IMR-90 (cell line): Measurements from ENCODE around the gene UBE2D4. TPM values are rescaled to one million over a fixed set of nuclear protein-coding genes. Genes with fewer than 3 reads are reported as not detected.

Experiments
- ATAC-seq: fragments of 200-7000 bp; cut with Tn5 transposase; 2 replicates; pipeline ENCODE4 v1.9.1; 2020; ENCODE audit warnings: low read depth, mild to moderate bottlenecking, moderate library complexity
- BruUV-seq: library from RNA; stranded (reverse); fragments of 400-500 nt; replicated peaks from 2 replicates; lab custom pipeline; 2021; lab: Mats Ljungman, UMichigan
- CTCF ChIA-PET: fragments of 300-600 bp; formaldehyde crosslinking; extraction: SDS; loops from one replicate; lab custom pipeline; 2021; ENCODE audit warnings: antibody characterized with exemption; lab: Yijun Ruan, JAX
- POLR2A ChIA-PET: fragments of 300-600 bp; sonication (Branson Sonifier 250); formaldehyde crosslinking; loops from one replicate; lab custom pipeline; 2022; ENCODE audit warnings: antibody characterized with exemption; ENCODE audit not compliant: unreplicated experiment; lab: Charles Lee
- DNase-seq: peaks from one replicate; pipeline ENCODE4 v3.0.0; 2013
- H2AFZ ChIP-seq: replicated peaks from 2 replicates; pipeline ENCODE3; 2013; ENCODE audit warnings: low read length, mild to moderate bottlenecking; ENCODE audit not compliant: poor library complexity
- H2AK5ac ChIP-seq: 2 replicates; pipeline ENCODE4 v1.6.1; 2013; ENCODE audit warnings: low read depth, low read length, inconsistent platforms
- H2AK9ac ChIP-seq: replicated peaks from 2 replicates; pipeline ENCODE3; 2013; ENCODE audit warnings: mild to moderate bottlenecking, low read depth, low read length, moderate library complexity; ENCODE audit not compliant: poor library complexity
- H2BK120ac ChIP-seq: 2 replicates; pipeline ENCODE4 v1.6.1; 2013; ENCODE audit warnings: low read depth, low read length, inconsistent platforms
- H2BK15ac ChIP-seq: 3 replicates; pipeline ENCODE4 v1.6.1; 2013; ENCODE audit warnings: low read depth, low read length, inconsistent platforms
- H2BK20ac ChIP-seq: 2 replicates; pipeline ENCODE4 v1.6.1; 2013; ENCODE audit warnings: low read depth, mild to moderate bottlenecking, inconsistent platforms, low read length, moderate library complexity
- H2BK5ac ChIP-seq: 2 replicates; pipeline ENCODE4 v1.6.1; 2013; ENCODE audit warnings: mild to moderate bottlenecking, low read depth, low read length, inconsistent platforms; ENCODE audit not compliant: poor library complexity, severe bottlenecking
- H3K14ac ChIP-seq: replicated peaks from 2 replicates; pipeline ENCODE4 v1.6.1; 2013; ENCODE audit warnings: low read depth, low read length, inconsistent platforms
- H3K18ac ChIP-seq: 2 replicates; pipeline ENCODE4 v1.6.1; 2013; ENCODE audit warnings: low read depth, low read length, control low read depth
- H3K23ac ChIP-seq: 2 replicates; pipeline ENCODE4 v1.6.1; 2013; ENCODE audit warnings: low read depth, low read length, inconsistent platforms
- H3K27ac ChIP-seq: 2 replicates; pipeline ENCODE4 v1.5.1; 2013; ENCODE audit warnings: mild to moderate bottlenecking, control low read depth, low read length; ENCODE audit not compliant: insufficient read depth
- H3K27me3 ChIP-seq: 2 replicates; pipeline ENCODE4 v1.6.1; 2013; ENCODE audit warnings: low read length; ENCODE audit not compliant: control insufficient read depth, insufficient read depth
- H3K36me3 ChIP-seq: 2 replicates; pipeline ENCODE4 v1.6.1; 2013; ENCODE audit warnings: low read length, mixed read lengths; ENCODE audit not compliant: control insufficient read depth, insufficient read depth
- H3K4ac ChIP-seq: 2 replicates; pipeline ENCODE4 v1.6.1; 2013; ENCODE audit warnings: low read depth, low read length, inconsistent platforms
- H3K4me1 ChIP-seq: 2 replicates; pipeline ENCODE4 v1.6.1; 2013; ENCODE audit warnings: low read length, mixed read lengths; ENCODE audit not compliant: control insufficient read depth, insufficient read depth
- H3K4me2 ChIP-seq: 2 replicates; pipeline ENCODE4 v1.6.1; 2013; ENCODE audit warnings: low read depth, mild to moderate bottlenecking, control low read depth, low read length, moderate library complexity
- H3K4me3 ChIP-seq: 2 replicates; pipeline ENCODE4 v1.5.1; 2013; ENCODE audit warnings: low read depth, mild to moderate bottlenecking, control low read depth, low read length, moderate library complexity; ENCODE audit not compliant: insufficient read depth
- H3K56ac ChIP-seq: 2 replicates; pipeline ENCODE4 v1.6.1; 2013; ENCODE audit warnings: low read length, inconsistent platforms; ENCODE audit not compliant: insufficient read depth; ENCODE audit errors: extremely low read depth
- H3K79me1 ChIP-seq, 2 experiments: 2 replicates each; pipeline ENCODE4 v1.6.1; 2013; ENCODE audit warnings: low read length in 2 of 2, inconsistent platforms in 1 of 2, low read depth in 1 of 2
- H3K9ac ChIP-seq: 2 replicates; pipeline ENCODE4 v1.6.1; 2013; ENCODE audit warnings: low read depth, low read length, control low read depth
- H3K9me1 ChIP-seq: 2 replicates; pipeline ENCODE4 v1.6.1; 2013; ENCODE audit warnings: low read length, inconsistent platforms; ENCODE audit not compliant: insufficient read depth
- H3K9me3 ChIP-seq: 2 replicates; pipeline ENCODE4 v1.6.1; 2013; ENCODE audit warnings: low read length; ENCODE audit not compliant: control insufficient read depth, insufficient read depth
- H4K20me1 ChIP-seq: 2 replicates; pipeline ENCODE4 v1.6.1; 2013; ENCODE audit warnings: low read length, inconsistent platforms; ENCODE audit not compliant: insufficient read depth
- H4K5ac ChIP-seq: 2 replicates; pipeline ENCODE4 v1.6.1; 2013; ENCODE audit warnings: mild to moderate bottlenecking, low read depth, low read length, control low read depth
- H4K8ac ChIP-seq, 2 experiments: 2 replicates each; pipeline ENCODE4 v1.6.1; 2013; ENCODE audit warnings: low read depth in 2 of 2, low read length in 2 of 2, control low read depth in 1 of 2, inconsistent platforms in 1 of 2
- H4K91ac ChIP-seq: 2 replicates; pipeline ENCODE4 v1.6.1; 2013; ENCODE audit warnings: low read depth, low read length, inconsistent platforms; ENCODE audit not compliant: insufficient read depth
- BHLHE40 ChIP-seq: fragments of 150-350 bp; IDR thresholded peaks from 2 replicates; pipeline ENCODE4 v1.6.1; 2016; ENCODE audit warnings: mild to moderate bottlenecking, low read depth, low read length
- CEBPB ChIP-seq: IDR thresholded peaks from 2 replicates; pipeline ENCODE4 v1.6.1; 2012; ENCODE audit warnings: low read depth, low read length, improper control_type of control experiment
- CHD1 ChIP-seq: IDR thresholded peaks from 2 replicates; pipeline ENCODE4 v1.6.1; 2012; ENCODE audit warnings: low read depth, low read length, improper control_type of control experiment
- ELK1 ChIP-seq: fragments of 150-350 bp; IDR thresholded peaks from 2 replicates; pipeline ENCODE4 v1.6.1; 2016; ENCODE audit warnings: low read depth, mild to moderate bottlenecking, low read length, moderate library complexity, borderline replicate concordance
- FOS ChIP-seq: fragments of 150-350 bp; IDR thresholded peaks from 2 replicates; pipeline ENCODE4 v1.6.1; 2016; ENCODE audit warnings: low read depth, low read length
- MAFK ChIP-seq: IDR thresholded peaks from 2 replicates; pipeline ENCODE4 v1.6.1; 2012; ENCODE audit warnings: low read depth, low read length, improper control_type of control experiment
- MAZ ChIP-seq: IDR thresholded peaks from 2 replicates; pipeline ENCODE4 v1.6.1; 2012; ENCODE audit warnings: low read depth, mild to moderate bottlenecking, low read length, improper control_type of control experiment, moderate library complexity, borderline replicate concordance
- NFE2L2 ChIP-seq: fragments of 150-350 bp; IDR thresholded peaks from 2 replicates; pipeline ENCODE4 v1.6.1; 2016; ENCODE audit warnings: low read depth, mild to moderate bottlenecking, low read length
- POLR2A ChIP-seq: IDR thresholded peaks from 2 replicates; pipeline ENCODE4 v1.6.1; 2012; ENCODE audit warnings: mild to moderate bottlenecking, low read depth, low read length
- RAD21 ChIP-seq: IDR thresholded peaks from 2 replicates; pipeline ENCODE4 v1.6.1; 2012; ENCODE audit warnings: low read length, improper control_type of control experiment
- RCOR1 ChIP-seq: IDR thresholded peaks from 2 replicates; pipeline ENCODE4 v1.6.1; 2012; ENCODE audit warnings: mild to moderate bottlenecking, low read length, improper control_type of control experiment; ENCODE audit not compliant: insufficient replicate concordance
- RFX5 ChIP-seq: IDR thresholded peaks from 2 replicates; pipeline ENCODE4 v1.8.0; 2012; ENCODE audit warnings: low read depth, mild to moderate bottlenecking, low read length, moderate library complexity
- SMC3 ChIP-seq: fragments of 150-350 bp; IDR thresholded peaks from 2 replicates; pipeline ENCODE4 v1.6.1; 2016; ENCODE audit warnings: low read depth, mild to moderate bottlenecking, antibody characterized with exemption, low read length, moderate library complexity
- USF2 ChIP-seq: fragments of 150-350 bp; IDR thresholded peaks from 2 replicates; pipeline ENCODE4 v1.6.1; 2017; ENCODE audit warnings: mild to moderate bottlenecking, antibody characterized with exemption, low read length, low read depth
- WGBS, 2 experiments: methylation state at CpG; one replicate each; pipeline versions ENCODE4 v1.1.5 to v1.1.7; 2013; ENCODE audit warnings: missing lambda C conversion rate in 2 of 2; ENCODE audit not compliant: insufficient read length in 1 of 2; ENCODE audit errors: extremely low coverage in 2 of 2; 5-methylcytosine and 5-hydroxymethylcytosine counted together
- dilution Hi-C: fragments of 300-500 bp; cut with HindIII; formaldehyde crosslinking; loops from one replicate; pipeline ENCODE4 v1.14.3; 2018; ENCODE audit warnings: low sequenced_read_pairs; ENCODE audit not compliant: unreplicated experiment
- in situ Hi-C: fragments of 300-500 bp; cut with MboI; formaldehyde crosslinking; loops from 3 replicates; pipeline ENCODE4 v1.14.3; 2019; ENCODE audit warnings: low sequenced_read_pairs, inconsistent platforms, mixed read lengths
- intact Hi-C: fragments of 100-400 bp; cut with micrococcal nuclease; formaldehyde crosslinking; loops from 2 replicates; pipeline ENCODE4 v1.10.0; 2022
- polyA plus RNA-seq, 3 experiments: library from polyadenylated mRNA; depleted of rRNA; stranded (reverse); fragments of >200 nt; gene quantifications; 2 replicates each; pipeline ENCODE4 v1.2.3, GENCODE V29; 2012; ENCODE audit warnings: low replicate concordance in 1 of 3
- total RNA-seq: library from RNA; depleted of rRNA; stranded (reverse); fragments of >200 nt; gene quantifications from 2 replicates; pipeline ENCODE4 v1.2.3, GENCODE V29; 2012
- TF ChIP-seq, protein P1 (sequence below): conservative IDR thresholded peaks from 2 replicates; pipeline ENCODE4 v1.5.1; 2012; ENCODE audit warnings: mild to moderate bottlenecking, low read depth, low read length, improper control_type of control experiment

The UBE2D4 gene
- total and polyA plus RNA-seq, 2 of the 4 experiments (the other 2 are of a cell fraction): 9.7 to 10.5 TPM

GRCh38 chr7:43876976-43877745 is 49.1 kb upstream of the UBE2D4 start:
- Histone ChIP-seq H3K79me1 (peaks cover 14 to 67% of the 10 kb centered on the region in 2 experiments), H3K9me1 (peaks cover 30% of the 10 kb centered on the region), H3K4me2 (no peak overlapping the region), H3K23ac (no peak overlapping the region), H3K4me3 (no peak overlapping the region), H2BK20ac (no peak overlapping the region), H4K5ac (no peak overlapping the region), H3K14ac (no peak overlapping the region), H2AK5ac (no peak overlapping the region), H3K4me1 (peaks cover 22% of the 10 kb centered on the region), H4K20me1 (no peaks in the 10 kb centered on the region; the same call in 1 of the 2 replicates), H3K18ac (no peak overlapping the region), H3K4ac (no peak overlapping the region), H3K36me3 (peaks cover 43% of the 10 kb centered on the region), H2BK5ac (no peak overlapping the region), H4K91ac (no peak overlapping the region), H2BK120ac (no peak overlapping the region), H2AK9ac (no peak overlapping the region), H3K9ac (no peak overlapping the region), H2AFZ (no peak overlapping the region), H3K56ac (no peak overlapping the region), H2BK15ac (no peak overlapping the region), H3K27ac (no peak overlapping the region), H3K27me3 (no peaks in the 10 kb centered on the region), H4K8ac (no peak overlapping the region), H3K9me3 (no peaks in the 10 kb centered on the region)
- no TSS peak for BruUV-seq
- 89% methylated on average over 10 of the region's 29 CpGs; no CpG with 5 or more reads in 1 of the 2 experiments for WGBS, 2 experiments
- dilution Hi-C loops: no loop called here
- DNase-seq: no peak
- ChIA-PET POLR2A (no interaction called here), CTCF (interaction anchor here (0.6 kb wide), 1 partner anchor 8 kb away, joined by 3 read pairs; no protein-coding TSS in a partner anchor)
- intact Hi-C loops: no loop called here
- no peak for ATAC-seq
- in situ Hi-C loops: no loop called here
- TF ChIP-seq MAFK (no peak), POLR2A (no peak), CHD1 (no peak), RAD21 (no peak), RFX5 (no peak), CEBPB (no peak), BHLHE40 (no peak), FOS (no peak), USF2 (no peak), MAZ (no peak), NFE2L2 (no peak), RCOR1 (no peak), SMC3 (no peak), ELK1 (no peak)
- TF ChIP-seq, protein P1, sequence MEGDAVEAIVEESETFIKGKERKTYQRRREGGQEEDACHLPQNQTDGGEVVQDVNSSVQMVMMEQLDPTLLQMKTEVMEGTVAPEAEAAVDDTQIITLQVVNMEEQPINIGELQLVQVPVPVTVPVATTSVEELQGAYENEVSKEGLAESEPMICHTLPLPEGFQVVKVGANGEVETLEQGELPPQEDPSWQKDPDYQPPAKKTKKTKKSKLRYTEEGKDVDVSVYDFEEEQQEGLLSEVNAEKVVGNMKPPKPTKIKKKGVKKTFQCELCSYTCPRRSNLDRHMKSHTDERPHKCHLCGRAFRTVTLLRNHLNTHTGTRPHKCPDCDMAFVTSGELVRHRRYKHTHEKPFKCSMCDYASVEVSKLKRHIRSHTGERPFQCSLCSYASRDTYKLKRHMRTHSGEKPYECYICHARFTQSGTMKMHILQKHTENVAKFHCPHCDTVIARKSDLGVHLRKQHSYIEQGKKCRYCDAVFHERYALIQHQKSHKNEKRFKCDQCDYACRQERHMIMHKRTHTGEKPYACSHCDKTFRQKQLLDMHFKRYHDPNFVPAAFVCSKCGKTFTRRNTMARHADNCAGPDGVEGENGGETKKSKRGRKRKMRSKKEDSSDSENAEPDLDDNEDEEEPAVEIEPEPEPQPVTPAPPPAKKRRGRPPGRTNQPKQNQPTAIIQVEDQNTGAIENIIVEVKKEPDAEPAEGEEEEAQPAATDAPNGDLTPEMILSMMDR: no peak
